ENCODE measurements around the gene CDH4.

CDH4 gene

GRCh38 chr20:61233590-61233989 lies 18.5 kb upstream of the CDH4 start:
- no peak for DNase-seq (ENCODE audit: extremely low spot score)
- ChIA-PET POLR2A (no interaction called here), CTCF (no interaction called here)
- no peak for TF ChIP-seq CTCF (IDR thresholded peaks at IDR 0.05; ENCODE audit: control extremely low read depth, extremely low read depth, low read depth, missing control alignments)

- TF ChIP-seq CTCF (IDR thresholded peaks at IDR 0.05; ENCODE audit: control extremely low read depth, extremely low read depth, low read depth, missing control alignments), result no peak
- ChIA-PET CTCF (interaction anchor here (1.7 kb wide), 1 partner anchor 15 kb away, joined by 4 read pairs; no protein-coding TSS in a partner anchor), POLR2A (no interaction called here)
- no peak for DNase-seq (ENCODE audit: extremely low spot score)
Observed at GRCh38 chr20:61234224-61234890, 17.7 kb upstream of the CDH4 start.

GRCh38 chr20:61236713-61237112 lies 15.3 kb upstream of the CDH4 start:
- ChIA-PET POLR2A (no interaction called here), CTCF (no interaction called here)
- no peak for TF ChIP-seq CTCF (IDR thresholded peaks at IDR 0.05; ENCODE audit: control extremely low read depth, extremely low read depth, low read depth, missing control alignments)
- no peak for DNase-seq (ENCODE audit: extremely low spot score)

- CTCF ChIA-PET, result no interaction called here
Observed at GRCh38 chr20:61238813-61239212, 13.2 kb upstream of the CDH4 start.

GRCh38 chr20:61240814-61241213 lies 11.2 kb upstream of the CDH4 start:
- DNase-seq (ENCODE audit: extremely low spot score), result no peak
- CTCF ChIA-PET, result interaction anchor here (1.2 kb wide), 1 partner anchor 1030 kb away, joined by 3 read pairs; no protein-coding TSS in a partner anchor
- POLR2A ChIA-PET, result no interaction called here
- TF ChIP-seq CTCF (IDR thresholded peaks at IDR 0.05; ENCODE audit: control extremely low read depth, extremely low read depth, low read depth, missing control alignments), result no peak

More at GRCh38 chr20:61238813-61239212, 13.2 kb upstream of the CDH4 start:
- no peak for DNase-seq (ENCODE audit: extremely low spot score)
- no peak for TF ChIP-seq CTCF (IDR thresholded peaks at IDR 0.05; ENCODE audit: control extremely low read depth, extremely low read depth, low read depth, missing control alignments)
- POLR2A ChIA-PET, result no interaction called here

GRCh38 chr20:61244213-61244612 lies 7.8 kb upstream of the CDH4 start:
- DNase-seq (ENCODE audit: extremely low spot score), result no peak
- POLR2A ChIA-PET, result no interaction called here
- CTCF ChIA-PET, result no interaction called here
- TF ChIP-seq CTCF (IDR thresholded peaks at IDR 0.05; ENCODE audit: control extremely low read depth, extremely low read depth, low read depth, missing control alignments), result no peak
